Thoracic aorta (tissue), 2 donors: ENCODE measurements around the gene FOXA3. TPM values are rescaled to one million over a fixed set of nuclear protein-coding genes. Genes with fewer than 3 reads are reported as not detected.

Experiments used
- ATAC-seq: fragments of 150-250 bp; one replicate; pipeline ENCODE4 v1.8.0; 2017; ENCODE audit warnings: low read depth; ENCODE audit not compliant: insufficient number of reproducible peaks, low FRiP score
- DNase-seq: peaks from one replicate; pipeline ENCODE4 v3.0.0-alpha.2; 2020; ENCODE audit warnings: low spot score
- H3K27ac ChIP-seq, 2 donors: fragments of 200-600 bp; sonication (generic); 1 replicate in 1 of 2; 2 replicates in 1 of 2; pipeline ENCODE4 v1.5.1; 2016; ENCODE audit warnings: mild to moderate bottlenecking in 2 of 2, moderate library complexity in 2 of 2
- H3K27me3 ChIP-seq: fragments of 200-600 bp; sonication (generic); replicated peaks from 2 replicates; pipeline ENCODE4 v1.6.0; 2016; ENCODE audit warnings: mild to moderate bottlenecking; ENCODE audit not compliant: insufficient read depth
- H3K36me3 ChIP-seq: fragments of 200-600 bp; sonication (generic); one replicate; pipeline ENCODE4 v1.5.1; 2016
- H3K4me1 ChIP-seq, 2 donors: fragments of 200-600 bp; sonication (generic); 1 replicate in 1 of 2; 2 replicates in 1 of 2; pipeline versions ENCODE4 v1.5.1 to v1.6.0; 2016; ENCODE audit warnings: low read depth in 2 of 2, mild to moderate bottlenecking in 1 of 2; ENCODE audit not compliant: control insufficient read depth in 1 of 2
- H3K4me3 ChIP-seq: fragments of 200-600 bp; sonication (generic); 2 replicates; pipeline ENCODE4 v1.5.1; 2016; ENCODE audit warnings: mild to moderate bottlenecking
- H3K9me3 ChIP-seq: fragments of 200-600 bp; sonication (generic); 2 replicates; pipeline ENCODE4 v1.5.1; 2016
- CTCF ChIP-seq: fragments of 200-600 bp; sonication (generic); IDR thresholded peaks from one replicate; pipeline ENCODE4 v1.5.1; 2019; ENCODE audit warnings: antibody characterized with exemption
- total RNA-seq, 2 donors: library from RNA; depleted of rRNA; stranded (reverse); fragments of >200 nt; gene quantifications; one replicate each; pipeline versions ENCODE4 v1.1.0 to v1.2.3, GENCODE V29; 2016

Gene FOXA3
- total RNA-seq, 2 donors from 2014 or later = not detected

GRCh38 chr19:45817010-45817724, 47.0 kb upstream of the FOXA3 start:
- DNase-seq = peak; percentile 72
- Histone ChIP-seq H3K4me1 (peaks cover 0 to 17% of the 10 kb centered on the region in 2 donors), H3K36me3 (peaks cover 6% of the 10 kb centered on the region), H3K27ac (no peak overlapping the region), H3K4me3 (no peak overlapping the region), H3K27me3 (no peaks in the 10 kb centered on the region), H3K9me3 (no peaks in the 10 kb centered on the region)
- TF ChIP-seq CTCF = peak; percentile 89
- ATAC-seq = peak; percentile 94

GRCh38 chr19:45817725-45818301, 46.3 kb upstream of the FOXA3 start:
- Histone ChIP-seq H3K4me1 (peaks cover 0 to 17% of the 10 kb centered on the region in 2 donors), H3K4me3 (no peak overlapping the region), H3K27me3 (no peaks in the 10 kb centered on the region), H3K36me3 (peaks cover 13% of the 10 kb centered on the region), H3K9me3 (no peaks in the 10 kb centered on the region), H3K27ac (no peak overlapping the region)
- DNase-seq (no peak), ATAC-seq (no peak)
- TF ChIP-seq CTCF = no peak

GRCh38 chr19:45819769-45820168, 44.4 kb upstream of the FOXA3 start:
- Histone ChIP-seq H3K4me1 (peaks cover 0 to 12% of the 10 kb centered on the region in 2 donors), H3K4me3 (no peak overlapping the region), H3K36me3 (peaks cover 26% of the 10 kb centered on the region), H3K27me3 (no peaks in the 10 kb centered on the region), H3K27ac (no peak overlapping the region), H3K9me3 (no peaks in the 10 kb centered on the region)
- no peak for DNase-seq
- no peak for ATAC-seq
- TF ChIP-seq CTCF = no peak

- ATAC-seq = no peak
- no peaks in the 10 kb centered on the region for H3K9me3 ChIP-seq
- peaks cover 34% of the 10 kb centered on the region for H3K36me3 ChIP-seq
- no peaks in the 10 kb centered on the region for H3K27me3 ChIP-seq
- no peak for DNase-seq
- H3K4me1 ChIP-seq = peaks cover 0 to 6% of the 10 kb centered on the region in 2 donors
- no peak overlapping the region for H3K27ac ChIP-seq
- no peak overlapping the region for H3K4me3 ChIP-seq
- no peak for TF ChIP-seq CTCF
Measured at GRCh38 chr19:45820413-45821102, 43.6 kb upstream of the FOXA3 start.

GRCh38 chr19:45821103-45821521, 43.0 kb upstream of the FOXA3 start:
- no peak for TF ChIP-seq CTCF
- Histone ChIP-seq H3K36me3 (peaks cover 39% of the 10 kb centered on the region), H3K4me1 (peaks cover 0 to under 1% of the 10 kb centered on the region in 2 donors), H3K27me3 (no peaks in the 10 kb centered on the region), H3K9me3 (no peaks in the 10 kb centered on the region), H3K27ac (no peak overlapping the region), H3K4me3 (no peak overlapping the region)
- no peak for DNase-seq
- ATAC-seq = no peak
